ENCODE data around the gene AFAP1L2. TPM values are rescaled to one million over a fixed set of nuclear protein-coding genes. Genes with fewer than 3 reads are reported as not detected.
A peak's percentile ranks its signal among the peaks of the same experiment; 100 is the strongest.

Gene AFAP1L2
- total and polyA plus RNA-seq, 5 donors: 3.7 to 7.7 (median 6.1) TPM

DNA sequence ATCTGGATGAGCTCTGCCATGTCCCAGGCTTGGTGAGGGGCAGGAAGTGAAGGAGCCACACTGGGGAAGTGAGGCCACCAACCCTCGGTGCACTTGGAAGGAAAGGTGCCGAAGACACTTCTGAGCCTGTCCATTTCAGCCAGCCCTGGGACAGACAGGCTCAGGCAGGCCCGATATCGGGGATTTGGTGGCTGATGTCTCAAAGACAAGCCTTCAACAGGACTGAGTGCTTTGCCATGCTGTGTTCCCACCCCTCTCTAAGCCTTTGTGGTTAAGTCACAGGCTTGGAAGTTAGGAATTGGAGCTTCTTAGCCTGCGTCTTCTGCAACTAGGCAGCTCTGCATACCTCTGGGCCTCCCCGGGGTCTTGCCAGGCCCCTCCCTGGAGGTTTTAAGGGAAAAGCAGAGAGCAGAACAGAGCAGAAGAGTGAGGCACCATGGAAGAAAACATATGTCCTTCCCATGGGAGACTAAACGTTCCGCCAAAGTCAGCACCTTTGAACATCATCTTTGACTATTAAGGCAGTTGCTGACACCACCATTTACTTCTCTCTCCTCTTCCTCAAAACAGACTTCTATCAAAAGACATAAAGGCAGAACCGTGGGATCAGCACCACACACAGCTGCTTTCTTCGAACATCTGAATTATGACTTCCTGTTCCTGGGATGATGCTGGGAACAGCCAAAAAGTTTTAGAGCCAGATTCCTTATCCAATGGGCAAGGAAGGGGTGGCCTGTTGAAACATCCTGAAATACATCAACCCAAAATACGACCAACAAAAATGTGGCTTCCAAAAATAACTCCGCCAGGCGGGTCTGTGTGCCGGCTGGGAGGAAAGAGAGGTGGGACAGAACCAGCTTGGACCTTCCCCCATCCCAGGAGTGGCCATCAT is 71.8 kb downstream of the AFAP1L2 start:
- intact Hi-C loops (cut with DNase I): no loop called here
- H3K9me3 ChIP-seq (ENCODE audit: control insufficient read depth, low read length): no peaks in the 10 kb centered on the region
- H3K4me3 ChIP-seq (ENCODE audit: low read length): no peak overlapping the region
- H3K27ac ChIP-seq (ENCODE audit: low read length): no peak overlapping the region
- H3K4me1 ChIP-seq (ENCODE audit: control insufficient read depth, insufficient read depth, low read length): no peaks in the 10 kb centered on the region
- ATAC-seq: peak; percentile 20 to 37
- no peaks in the 10 kb centered on the region for H3K27me3 ChIP-seq (ENCODE audit: control insufficient read depth, insufficient read depth)
- no peak for DNase-seq
- 44% methylated on average over 14 of the region's 14 CpGs for WGBS

DNA sequence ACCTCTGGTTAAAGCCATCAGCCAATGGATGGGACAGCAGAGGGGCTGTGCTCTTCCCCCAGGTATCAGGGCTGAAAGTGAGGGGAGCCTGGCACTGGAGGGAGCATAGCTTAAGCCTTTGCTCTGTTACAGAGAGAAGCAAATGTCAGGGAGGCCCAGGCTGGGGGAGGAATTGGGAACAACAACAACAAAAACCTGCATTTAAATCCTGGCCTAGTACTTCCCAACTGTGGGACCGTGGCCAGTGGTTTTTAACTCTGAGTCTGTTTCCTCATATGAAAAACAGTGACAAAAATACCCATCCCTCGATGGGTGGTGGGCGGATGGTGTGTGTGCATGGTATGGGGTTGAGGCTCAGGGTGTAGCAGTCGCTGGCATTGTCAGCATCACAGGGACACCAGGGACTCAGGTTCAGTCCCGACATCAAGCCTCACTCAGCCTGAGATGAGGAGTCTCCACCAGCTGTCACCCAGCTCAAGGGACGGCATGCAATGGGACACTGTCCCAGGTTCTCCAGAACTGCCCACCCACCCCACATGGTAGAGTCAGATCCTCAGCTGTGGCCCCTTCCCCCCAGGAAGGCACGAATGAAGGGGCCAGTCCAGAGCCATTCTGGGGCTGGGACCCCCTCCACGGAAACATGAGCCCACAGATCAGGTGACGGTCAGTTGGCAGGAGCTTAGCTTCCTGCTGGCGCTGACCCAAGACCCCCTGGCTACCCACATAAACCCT is 74.5 kb downstream of the AFAP1L2 start:
- H3K27ac ChIP-seq (ENCODE audit: low read length): no peak overlapping the region
- H3K4me3 ChIP-seq (ENCODE audit: low read length): no peak overlapping the region
- H3K9me3 ChIP-seq (ENCODE audit: control insufficient read depth, low read length): no peaks in the 10 kb centered on the region
- no peaks in the 10 kb centered on the region for H3K27me3 ChIP-seq (ENCODE audit: control insufficient read depth, insufficient read depth)
- ATAC-seq (no peak), DNase-seq (peak in 1 of 3 donors; percentile 41)
- 66% methylated on average over 10 of the region's 10 CpGs for WGBS
- intact Hi-C loops (cut with DNase I): no loop called here
- H3K4me1 ChIP-seq (ENCODE audit: control insufficient read depth, insufficient read depth, low read length): no peaks in the 10 kb centered on the region

- H3K4me1 ChIP-seq (ENCODE audit: control insufficient read depth, insufficient read depth, low read length): no peaks in the 10 kb centered on the region
These were observed 75.4 kb downstream of the AFAP1L2 start for GRCh38 chr10:114328874-114329273.

DNA sequence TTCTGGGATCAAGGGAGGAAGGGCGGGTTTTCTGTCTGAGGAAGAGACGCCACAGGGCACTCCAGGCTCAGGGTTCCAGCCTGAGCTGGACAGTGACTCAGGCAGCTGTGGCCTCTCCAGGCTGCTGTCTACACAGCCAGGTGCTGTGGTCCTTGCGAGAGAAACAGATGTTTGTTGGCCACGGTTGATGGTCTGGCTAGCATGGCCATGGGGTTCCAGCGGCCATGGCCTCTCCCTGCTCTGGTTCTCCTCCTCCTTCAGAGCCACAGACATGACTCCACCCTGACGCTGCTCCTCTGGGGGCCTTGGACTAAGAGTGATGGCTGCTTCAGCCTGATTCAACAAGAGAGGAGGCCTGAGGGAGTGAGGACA is 75.9 kb downstream of the AFAP1L2 start:
- no peaks in the 10 kb centered on the region for H3K4me1 ChIP-seq (ENCODE audit: control insufficient read depth, insufficient read depth, low read length)
- H3K27ac ChIP-seq (ENCODE audit: low read length): no peak overlapping the region
- ATAC-seq: peak in 1 of 2 donors; percentile 5
- no peaks in the 10 kb centered on the region for H3K9me3 ChIP-seq (ENCODE audit: control insufficient read depth, low read length)
- intact Hi-C loops (cut with DNase I): no loop called here
- 67% methylated on average over 6 of the region's 6 CpGs for WGBS
- no peaks in the 10 kb centered on the region for H3K27me3 ChIP-seq (ENCODE audit: control insufficient read depth, insufficient read depth)
- DNase-seq: peak in 1 of 3 donors; percentile 37
- H3K4me3 ChIP-seq (ENCODE audit: low read length): no peak overlapping the region

More at GRCh38 chr10:114328874-114329273, 75.4 kb downstream of the AFAP1L2 start:
- Histone ChIP-seq H3K27ac (ENCODE audit: low read length) (no peak overlapping the region), H3K4me3 (ENCODE audit: low read length) (no peak overlapping the region), H3K27me3 (ENCODE audit: control insufficient read depth, insufficient read depth) (no peaks in the 10 kb centered on the region), H3K9me3 (ENCODE audit: control insufficient read depth, low read length) (no peaks in the 10 kb centered on the region)
- peak; percentile 33 to 67 for ATAC-seq
- DNase-seq: peak; percentile 60 to 80 (median 78)
- WGBS: 37% methylated on average over 6 of the region's 6 CpGs
- intact Hi-C loops (cut with DNase I): no loop called here

DNA sequence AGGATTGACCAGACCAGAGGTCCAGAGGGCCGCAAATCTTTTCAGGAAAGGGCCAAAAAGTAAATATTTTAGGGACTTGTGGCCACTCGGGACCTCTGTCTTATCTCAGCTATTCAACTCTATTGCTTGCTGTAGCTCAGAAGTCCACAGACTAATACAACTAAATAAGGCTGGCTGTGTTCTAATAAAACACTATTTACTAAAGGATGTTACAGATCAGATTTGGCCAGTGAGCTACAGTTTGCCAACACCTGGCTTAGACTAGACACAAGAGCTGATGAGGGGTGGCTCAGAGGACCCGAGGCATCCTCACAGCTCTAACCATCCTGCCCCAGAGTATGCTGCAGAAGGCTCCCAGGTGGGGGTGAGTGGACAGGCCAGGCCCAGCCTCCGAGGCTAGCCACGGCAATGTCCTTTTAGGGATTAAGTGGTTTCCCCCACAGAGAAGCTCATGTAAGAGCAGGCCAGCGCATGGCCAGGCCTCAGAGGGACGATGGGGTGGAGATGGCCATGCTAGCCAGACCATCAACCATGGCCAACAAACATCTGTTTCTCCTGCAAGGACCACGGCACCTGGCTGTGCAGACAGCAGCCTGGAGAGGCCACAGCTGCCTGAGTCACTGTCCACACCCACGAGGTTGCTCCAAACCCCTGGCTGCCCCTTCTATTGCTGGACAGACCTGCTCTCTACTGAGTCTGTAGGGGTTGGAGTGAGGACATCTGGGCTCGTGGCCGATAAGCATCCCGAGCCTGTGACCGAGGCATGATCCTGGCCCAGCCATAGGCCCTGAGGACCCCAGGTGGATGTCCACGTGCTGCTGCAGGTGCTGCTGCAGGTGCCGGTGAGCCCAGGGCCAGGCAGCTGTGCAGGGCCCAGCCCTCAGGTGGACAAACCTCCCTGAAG is 76.5 kb downstream of the AFAP1L2 start:
- no peaks in the 10 kb centered on the region for H3K4me1 ChIP-seq (ENCODE audit: control insufficient read depth, insufficient read depth, low read length)
- ATAC-seq (peak; percentile 20 to 22), DNase-seq (peak in 1 of 3 donors; percentile 64)
- no peak overlapping the region for H3K27ac ChIP-seq (ENCODE audit: low read length)
- H3K4me3 ChIP-seq (ENCODE audit: low read length): no peak overlapping the region
- intact Hi-C loops (cut with DNase I): no loop called here
- no peaks in the 10 kb centered on the region for H3K9me3 ChIP-seq (ENCODE audit: control insufficient read depth, low read length)
- H3K27me3 ChIP-seq (ENCODE audit: control insufficient read depth, insufficient read depth): no peaks in the 10 kb centered on the region
- 68% methylated on average over 15 of the region's 15 CpGs for WGBS

DNA sequence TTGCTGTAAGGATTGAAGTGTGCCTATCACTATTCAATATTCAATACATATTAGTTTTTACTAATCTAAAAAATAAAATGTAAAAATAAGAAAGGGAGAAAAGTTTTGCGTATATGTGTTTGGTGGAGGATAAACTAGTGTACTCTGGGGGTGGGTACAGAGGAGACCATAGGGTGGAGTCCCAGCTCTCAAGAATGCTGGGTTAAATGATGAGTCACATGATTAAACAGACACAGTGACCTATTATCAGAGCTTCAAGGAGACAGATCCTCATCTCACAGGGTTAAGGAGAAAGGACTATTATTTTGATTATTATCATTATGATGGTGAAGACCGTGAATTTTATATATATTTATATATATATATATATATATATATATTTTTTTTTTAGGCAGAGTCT is 77.5 kb downstream of the AFAP1L2 start:
- H3K4me1 ChIP-seq (ENCODE audit: control insufficient read depth, insufficient read depth, low read length): no peaks in the 10 kb centered on the region
- H3K27ac ChIP-seq (ENCODE audit: low read length): no peak overlapping the region
- DNase-seq (no peak), ATAC-seq (no peak)
- intact Hi-C loops (cut with DNase I): no loop called here
- no peaks in the 10 kb centered on the region for H3K9me3 ChIP-seq (ENCODE audit: control insufficient read depth, low read length)
- no peak overlapping the region for H3K4me3 ChIP-seq (ENCODE audit: low read length)
- 87% methylated on average over 2 of the region's 2 CpGs for WGBS
- no peaks in the 10 kb centered on the region for H3K27me3 ChIP-seq (ENCODE audit: control insufficient read depth, insufficient read depth)

DNA sequence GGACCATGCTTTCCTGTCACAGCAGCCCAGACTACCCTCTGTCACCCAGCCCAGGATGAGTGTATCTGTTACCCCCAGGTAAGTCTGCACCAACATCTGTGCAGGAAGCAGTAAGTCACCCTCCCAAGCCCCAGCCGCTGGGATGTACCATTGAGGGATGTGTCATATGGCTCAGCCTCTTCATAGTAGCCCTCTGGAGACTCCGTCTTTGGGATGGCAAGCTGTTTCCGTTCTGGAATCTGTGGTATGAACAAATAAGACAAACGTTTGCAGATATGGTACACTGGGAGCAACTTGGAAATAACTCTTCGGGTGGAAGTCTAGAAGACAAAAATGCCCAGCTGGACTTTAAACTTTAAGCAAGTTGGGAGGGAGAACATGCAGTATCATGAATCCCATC is 81.3 kb downstream of the AFAP1L2 start:
- WGBS: 60% methylated on average over 5 of the region's 5 CpGs

GRCh38 chr10:114322344-114322743 is 82.0 kb downstream of the AFAP1L2 start:
- WGBS: 66% methylated on average over 5 of the region's 5 CpGs
- H3K9me3 ChIP-seq (ENCODE audit: control insufficient read depth, low read length): no peaks in the 10 kb centered on the region
- ATAC-seq (peak in 1 of 2 donors; percentile 34), DNase-seq (no peak)
- no peak overlapping the region for H3K4me3 ChIP-seq (ENCODE audit: low read length)
- H3K4me1 ChIP-seq (ENCODE audit: control insufficient read depth, insufficient read depth, low read length): no peaks in the 10 kb centered on the region
- H3K27me3 ChIP-seq (ENCODE audit: control insufficient read depth, insufficient read depth): no peaks in the 10 kb centered on the region
- intact Hi-C loops (cut with DNase I): no loop called here
- H3K27ac ChIP-seq (ENCODE audit: low read length): no peak overlapping the region

More for the DNA sequence above, 81.3 kb downstream of the AFAP1L2 start:
- intact Hi-C loops (cut with DNase I): no loop called here
- no peaks in the 10 kb centered on the region for H3K9me3 ChIP-seq (ENCODE audit: control insufficient read depth, low read length)
- no peaks in the 10 kb centered on the region for H3K4me1 ChIP-seq (ENCODE audit: control insufficient read depth, insufficient read depth, low read length)
- ATAC-seq (no peak), DNase-seq (no peak)
- H3K27ac ChIP-seq (ENCODE audit: low read length): no peak overlapping the region
- H3K4me3 ChIP-seq (ENCODE audit: low read length): no peak overlapping the region
- no peaks in the 10 kb centered on the region for H3K27me3 ChIP-seq (ENCODE audit: control insufficient read depth, insufficient read depth)

GRCh38 chr10:114320249-114321116 is 83.8 kb downstream of the AFAP1L2 start:
- H3K4me3 ChIP-seq (ENCODE audit: low read length): no peak overlapping the region
- H3K9me3 ChIP-seq (ENCODE audit: control insufficient read depth, low read length): no peaks in the 10 kb centered on the region
- no peak overlapping the region for H3K27ac ChIP-seq (ENCODE audit: low read length)
- 75% methylated on average over 23 of the region's 23 CpGs for WGBS
- ATAC-seq (peak; percentile 27 to 56), DNase-seq (no peak)
- intact Hi-C loops (cut with DNase I): no loop called here
- H3K27me3 ChIP-seq (ENCODE audit: control insufficient read depth, insufficient read depth): no peaks in the 10 kb centered on the region
- no peaks in the 10 kb centered on the region for H3K4me1 ChIP-seq (ENCODE audit: control insufficient read depth, insufficient read depth, low read length)

All from right cardiac atrium (tissue), 5 donors.